ENCODE results near the gene ALCAM.

ALCAM gene

DNA sequence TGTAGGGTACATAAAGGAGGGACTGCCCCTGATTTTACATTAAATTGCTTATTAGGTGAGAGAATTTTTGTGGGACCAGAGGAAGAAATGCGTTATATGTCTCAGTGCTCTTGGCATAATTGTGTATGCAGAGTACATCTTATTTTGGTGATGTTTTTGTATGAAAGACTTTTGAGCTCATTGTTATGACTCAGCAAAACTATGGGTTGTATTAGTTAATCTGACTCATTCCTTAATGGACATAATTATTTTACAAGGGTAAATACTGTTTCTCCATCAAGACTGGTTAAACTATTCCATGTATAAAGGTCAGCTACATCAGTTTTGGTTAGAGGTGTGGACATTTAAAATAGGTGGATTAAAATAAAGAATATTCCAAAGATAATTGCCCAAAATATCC lies 156.8 kb downstream of the ALCAM start:
- H3K79me1 ChIP-seq (ENCODE audit: low read length), result no peaks in the 10 kb centered on the region
- H3K14ac ChIP-seq (ENCODE audit: low read length), result no peak overlapping the region
- no peak overlapping the region for H4K12ac ChIP-seq (ENCODE audit: low read depth, low read length)
- H2BK120ac ChIP-seq (ENCODE audit: insufficient read depth, low read length, poor library complexity), result no peak overlapping the region
- H3K79me2 ChIP-seq (ENCODE audit: control insufficient read depth, insufficient read depth, low read length, poor library complexity), result no peaks in the 10 kb centered on the region
- H2AFZ ChIP-seq (ENCODE audit: insufficient read depth, low read length, poor library complexity), result no peak overlapping the region
- H2AK5ac ChIP-seq (ENCODE audit: low read length), result no peak overlapping the region
- H3K27ac ChIP-seq (ENCODE audit: low read depth, low read length), result no peak overlapping the region
- H3K9ac ChIP-seq (ENCODE audit: low read length), result no peak overlapping the region
- H2BK12ac ChIP-seq (ENCODE audit: low read length), result no peak overlapping the region
- H3K36me3 ChIP-seq (ENCODE audit: control insufficient read depth in 1 of 2, insufficient read depth in 2 of 2, low read length in 2 of 2), result no peaks in the 10 kb centered on the region
- no peak overlapping the region for H3K23ac ChIP-seq (ENCODE audit: low read length)
- no peaks in the 10 kb centered on the region for H3K9me3 ChIP-seq (ENCODE audit: insufficient read depth, low read depth, low read length)
- H3K18ac ChIP-seq (ENCODE audit: low read length), result no peak overlapping the region
- WGBS (ENCODE audit: extremely low coverage, insufficient coverage, insufficient read length), result no CpG with 5 or more reads among the region's 1 CpG
- no peak overlapping the region for H2BK5ac ChIP-seq (ENCODE audit: low read depth, low read length, poor library complexity)
- no peak overlapping the region for H4K91ac ChIP-seq (ENCODE audit: low read depth, low read length)
- no peak overlapping the region for H4K8ac ChIP-seq (ENCODE audit: low read depth, low read length)
- no peak overlapping the region for H3K4me2 ChIP-seq (ENCODE audit: low read length)
- H3K4me1 ChIP-seq (ENCODE audit: control insufficient read depth in 1 of 2, insufficient read depth in 2 of 2, low read length in 2 of 2), result no peaks in the 10 kb centered on the region
- no peak overlapping the region for H3K4me3 ChIP-seq (ENCODE audit: low read depth, low read length)
- no peak for DNase-seq
- H3K27me3 ChIP-seq (ENCODE audit: insufficient read depth, low read length), result no peaks in the 10 kb centered on the region
- H3K4ac ChIP-seq (ENCODE audit: low read depth, low read length), result no peak overlapping the region

DNA sequence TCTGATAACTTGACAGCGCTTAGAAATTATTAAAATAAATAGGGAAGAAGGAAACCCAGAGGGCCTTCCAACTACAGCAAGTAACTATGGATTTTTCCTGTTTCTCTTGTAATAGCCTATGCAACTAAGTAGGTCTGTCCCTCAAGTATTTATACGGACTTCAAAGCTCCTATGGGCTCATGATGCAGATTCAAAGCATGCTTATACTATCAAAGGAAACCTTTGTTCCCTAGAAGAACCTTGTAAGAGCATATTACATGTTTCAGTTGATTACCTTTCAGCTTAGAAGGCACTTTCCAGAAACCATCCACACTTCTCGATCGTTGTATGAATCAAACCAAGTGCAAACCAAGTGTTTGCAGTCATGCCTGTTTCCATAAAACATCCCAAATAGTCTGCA lies 158.8 kb downstream of the ALCAM start:
- no peak overlapping the region for H3K9ac ChIP-seq (ENCODE audit: low read length)
- no peaks in the 10 kb centered on the region for H3K79me1 ChIP-seq (ENCODE audit: low read length)
- H3K4me2 ChIP-seq (ENCODE audit: low read length), result no peak overlapping the region
- no peak overlapping the region for H4K91ac ChIP-seq (ENCODE audit: low read depth, low read length)
- H3K23ac ChIP-seq (ENCODE audit: low read length), result no peak overlapping the region
- H3K27ac ChIP-seq (ENCODE audit: low read depth, low read length), result no peak overlapping the region
- H3K27me3 ChIP-seq (ENCODE audit: insufficient read depth, low read length), result no peaks in the 10 kb centered on the region
- no peak overlapping the region for H3K14ac ChIP-seq (ENCODE audit: low read length)
- no peaks in the 10 kb centered on the region for H3K36me3 ChIP-seq (ENCODE audit: control insufficient read depth in 1 of 2, insufficient read depth in 2 of 2, low read length in 2 of 2)
- no peaks in the 10 kb centered on the region for H3K9me3 ChIP-seq (ENCODE audit: insufficient read depth, low read depth, low read length)
- no peak overlapping the region for H3K4ac ChIP-seq (ENCODE audit: low read depth, low read length)
- no peaks in the 10 kb centered on the region for H3K79me2 ChIP-seq (ENCODE audit: control insufficient read depth, insufficient read depth, low read length, poor library complexity)
- no peak overlapping the region for H2AFZ ChIP-seq (ENCODE audit: insufficient read depth, low read length, poor library complexity)
- no peak overlapping the region for H3K18ac ChIP-seq (ENCODE audit: low read length)
- no CpG with 5 or more reads among the region's 4 CpGs for WGBS (ENCODE audit: extremely low coverage, insufficient coverage, insufficient read length)
- H3K4me3 ChIP-seq (ENCODE audit: low read depth, low read length), result no peak overlapping the region
- no peak overlapping the region for H2BK120ac ChIP-seq (ENCODE audit: insufficient read depth, low read length, poor library complexity)
- no peak overlapping the region for H2BK12ac ChIP-seq (ENCODE audit: low read length)
- no peak overlapping the region for H4K12ac ChIP-seq (ENCODE audit: low read depth, low read length)
- no peak overlapping the region for H4K8ac ChIP-seq (ENCODE audit: low read depth, low read length)
- H2AK5ac ChIP-seq (ENCODE audit: low read length), result no peak overlapping the region
- no peak overlapping the region for H2BK5ac ChIP-seq (ENCODE audit: low read depth, low read length, poor library complexity)
- no peaks in the 10 kb centered on the region for H3K4me1 ChIP-seq (ENCODE audit: control insufficient read depth in 1 of 2, insufficient read depth in 2 of 2, low read length in 2 of 2)
- DNase-seq, result no peak

DNA sequence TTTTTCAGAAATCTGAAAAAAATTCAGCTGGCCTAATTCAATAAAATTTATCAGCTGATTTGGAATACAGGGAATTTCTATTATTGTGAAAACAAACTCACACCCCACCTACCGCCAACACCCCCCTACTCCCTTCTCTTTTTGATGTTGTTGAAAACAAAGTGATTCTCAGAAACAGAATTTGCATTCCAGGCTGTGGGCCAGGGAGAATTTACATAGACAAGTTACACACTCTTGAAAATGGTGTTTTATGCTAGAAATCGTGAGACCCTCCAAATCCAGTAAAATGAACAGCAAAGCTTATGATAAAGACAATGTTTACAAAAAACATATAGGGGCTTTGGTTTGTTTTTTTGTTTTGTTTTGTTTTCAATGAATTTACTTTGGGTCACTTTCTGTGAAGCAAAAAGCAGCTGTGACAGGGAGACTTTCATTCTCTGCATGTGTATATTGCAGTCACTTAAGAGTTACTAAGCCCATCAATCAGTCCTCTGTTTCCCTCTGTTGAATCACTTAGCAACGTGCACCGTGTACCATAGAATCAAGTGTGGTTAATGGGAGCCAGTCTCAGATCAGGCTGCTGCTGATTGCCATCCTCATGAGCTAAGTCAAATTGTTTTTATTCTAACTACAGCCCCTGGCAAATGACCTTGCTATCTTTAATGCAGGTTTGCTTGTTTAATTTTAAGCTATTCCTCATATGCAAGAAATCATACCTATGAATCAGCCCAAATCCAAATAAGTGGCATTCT lies 159.8 kb downstream of the ALCAM start:
- no peak overlapping the region for H3K4me2 ChIP-seq (ENCODE audit: low read length)
- H3K14ac ChIP-seq (ENCODE audit: low read length), result no peak overlapping the region
- no peak overlapping the region for H2AK5ac ChIP-seq (ENCODE audit: low read length)
- no peaks in the 10 kb centered on the region for H3K27me3 ChIP-seq (ENCODE audit: insufficient read depth, low read length)
- H4K12ac ChIP-seq (ENCODE audit: low read depth, low read length), result no peak overlapping the region
- no peak overlapping the region for H3K23ac ChIP-seq (ENCODE audit: low read length)
- H2BK12ac ChIP-seq (ENCODE audit: low read length), result no peak overlapping the region
- H3K79me2 ChIP-seq (ENCODE audit: control insufficient read depth, insufficient read depth, low read length, poor library complexity), result no peaks in the 10 kb centered on the region
- WGBS (ENCODE audit: extremely low coverage, insufficient coverage, insufficient read length), result no CpG with 5 or more reads among the region's 4 CpGs
- no peak overlapping the region for H3K18ac ChIP-seq (ENCODE audit: low read length)
- H2BK120ac ChIP-seq (ENCODE audit: insufficient read depth, low read length, poor library complexity), result no peak overlapping the region
- no peak for DNase-seq
- no peak overlapping the region for H3K9ac ChIP-seq (ENCODE audit: low read length)
- no peaks in the 10 kb centered on the region for H3K9me3 ChIP-seq (ENCODE audit: insufficient read depth, low read depth, low read length)
- H3K4me3 ChIP-seq (ENCODE audit: low read depth, low read length), result no peak overlapping the region
- H2BK5ac ChIP-seq (ENCODE audit: low read depth, low read length, poor library complexity), result no peak overlapping the region
- H3K27ac ChIP-seq (ENCODE audit: low read depth, low read length), result no peak overlapping the region
- H3K36me3 ChIP-seq (ENCODE audit: control insufficient read depth in 1 of 2, insufficient read depth in 2 of 2, low read length in 2 of 2), result no peaks in the 10 kb centered on the region
- H4K91ac ChIP-seq (ENCODE audit: low read depth, low read length), result no peak overlapping the region
- no peak overlapping the region for H2AFZ ChIP-seq (ENCODE audit: insufficient read depth, low read length, poor library complexity)
- no peaks in the 10 kb centered on the region for H3K4me1 ChIP-seq (ENCODE audit: control insufficient read depth in 1 of 2, insufficient read depth in 2 of 2, low read length in 2 of 2)
- no peaks in the 10 kb centered on the region for H3K79me1 ChIP-seq (ENCODE audit: low read length)
- no peak overlapping the region for H4K8ac ChIP-seq (ENCODE audit: low read depth, low read length)
- no peak overlapping the region for H3K4ac ChIP-seq (ENCODE audit: low read depth, low read length)

DNA sequence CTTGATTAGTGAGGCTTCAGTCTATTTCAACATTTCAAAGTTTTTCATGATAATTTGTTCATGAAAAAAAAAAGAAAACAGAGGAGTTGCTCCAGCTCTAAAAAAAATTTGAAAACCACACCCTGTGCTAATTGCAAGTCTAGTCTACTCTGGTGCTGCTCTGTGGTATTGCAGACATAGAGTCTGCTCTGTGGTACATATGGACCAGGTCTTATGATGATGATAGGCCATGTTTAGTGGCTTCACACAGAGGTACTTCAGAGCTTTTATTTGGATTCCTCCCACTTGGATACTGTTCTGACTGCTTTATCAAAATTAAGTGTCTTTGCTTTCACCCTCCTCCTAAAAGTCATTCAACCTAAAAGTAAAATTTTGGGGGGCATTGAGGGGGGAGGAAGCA lies 160.8 kb downstream of the ALCAM start:
- Histone ChIP-seq H2BK5ac (ENCODE audit: low read depth, low read length, poor library complexity) (no peak overlapping the region), H3K79me1 (ENCODE audit: low read length) (no peaks in the 10 kb centered on the region), H3K9ac (ENCODE audit: low read length) (no peak overlapping the region), H2AFZ (ENCODE audit: insufficient read depth, low read length, poor library complexity) (no peak overlapping the region), H3K79me2 (ENCODE audit: control insufficient read depth, insufficient read depth, low read length, poor library complexity) (no peaks in the 10 kb centered on the region), H3K4me1 (ENCODE audit: control insufficient read depth in 1 of 2, insufficient read depth in 2 of 2, low read length in 2 of 2) (no peaks in the 10 kb centered on the region), H3K27me3 (ENCODE audit: insufficient read depth, low read length) (no peaks in the 10 kb centered on the region), H2AK5ac (ENCODE audit: low read length) (no peak overlapping the region), H3K23ac (ENCODE audit: low read length) (no peak overlapping the region), H4K91ac (ENCODE audit: low read depth, low read length) (no peak overlapping the region), H2BK12ac (ENCODE audit: low read length) (no peak overlapping the region), H4K8ac (ENCODE audit: low read depth, low read length) (no peak overlapping the region), H3K4me3 (ENCODE audit: low read depth, low read length) (no peak overlapping the region), H3K18ac (ENCODE audit: low read length) (no peak overlapping the region), H3K14ac (ENCODE audit: low read length) (no peak overlapping the region), H2BK120ac (ENCODE audit: insufficient read depth, low read length, poor library complexity) (no peak overlapping the region), H3K4ac (ENCODE audit: low read depth, low read length) (no peak overlapping the region), H3K9me3 (ENCODE audit: insufficient read depth, low read depth, low read length) (no peaks in the 10 kb centered on the region), H4K12ac (ENCODE audit: low read depth, low read length) (no peak overlapping the region), H3K27ac (ENCODE audit: low read depth, low read length) (no peak overlapping the region), H3K36me3 (ENCODE audit: control insufficient read depth in 1 of 2, insufficient read depth in 2 of 2, low read length in 2 of 2) (no peaks in the 10 kb centered on the region), H3K4me2 (ENCODE audit: low read length) (no peak overlapping the region)
- DNase-seq, result no peak

Data from trophoblast cell (in vitro differentiated cells and primary cell).